Central memory CD8-positive, alpha-beta T cell (primary cell): ENCODE measurements around the gene ECSCR.

ENCODE experiments used
- ATAC-seq: fragments of 150-1000 bp; cut with Tn5 transposase; replicated peaks from 2 replicates; pipeline ENCODE4 v1.10.0; 2022; ENCODE audit warnings: mild to moderate bottlenecking, moderate FRiP score, moderate number of reproducible peaks; ENCODE audit not compliant: poor library complexity, severe bottlenecking; ENCODE audit errors: extremely low read depth
- DNase-seq, 2 donors: peaks; one replicate each; pipeline ENCODE4 v3.0.0; 2021; ENCODE audit warnings: low spot score in 2 of 2
- H3K27ac Mint-ChIP-seq: one replicate; pipeline ENCODE4 v1.8.0; 2022; ENCODE audit warnings: low read depth, mild to moderate bottlenecking, moderate library complexity, mixed read lengths
- H3K27me3 Mint-ChIP-seq: one replicate; pipeline ENCODE4 v1.8.0; 2022; ENCODE audit warnings: mixed read lengths
- H3K36me3 Mint-ChIP-seq: one replicate; pipeline ENCODE4 v1.8.0; 2022; ENCODE audit warnings: mild to moderate bottlenecking, moderate library complexity, mixed read lengths; ENCODE audit not compliant: insufficient read depth
- H3K4me1 Mint-ChIP-seq: one replicate; pipeline ENCODE4 v1.8.0; 2022; ENCODE audit warnings: mixed read lengths
- H3K4me3 Mint-ChIP-seq: one replicate; pipeline ENCODE4 v1.8.0; 2022; ENCODE audit warnings: mild to moderate bottlenecking, moderate library complexity, mixed read lengths
- H3K9me3 Mint-ChIP-seq: one replicate; pipeline ENCODE4 v1.8.0; 2022; ENCODE audit warnings: mixed read lengths

The ECSCR gene

DNA sequence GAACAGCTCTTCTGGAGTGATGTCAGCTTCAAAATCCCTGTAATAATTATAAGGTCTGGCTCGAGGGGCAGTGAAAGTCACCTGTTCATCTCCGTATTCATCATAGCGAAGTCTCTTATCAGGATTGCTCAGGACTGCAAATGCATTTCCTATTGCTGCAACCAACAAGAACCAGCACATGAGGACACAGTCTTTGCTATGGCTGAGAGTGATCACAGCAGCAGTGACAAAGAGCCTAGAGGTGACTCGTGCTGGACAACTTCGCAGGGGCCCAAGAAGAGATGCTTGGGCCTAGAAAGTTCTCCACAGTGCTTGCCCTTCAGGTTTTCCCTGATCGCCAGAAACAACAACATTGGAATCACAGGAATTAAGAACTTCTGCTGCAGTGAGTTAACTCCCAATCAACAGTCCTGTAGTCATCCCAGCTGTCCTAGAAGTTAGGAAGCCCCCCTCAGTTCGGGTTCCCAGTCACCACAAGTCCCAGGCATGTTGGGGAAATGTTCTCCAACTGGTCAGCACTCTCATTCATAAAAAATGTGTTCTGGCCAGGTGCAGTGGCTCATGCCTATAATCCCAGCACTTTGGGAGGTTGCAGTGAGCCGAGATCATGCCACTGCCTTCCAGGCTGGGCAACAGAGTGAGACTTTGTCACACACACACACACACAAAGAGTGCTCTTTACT, 36.2 kb downstream of the ECSCR start:
- DNase-seq (no peak), ATAC-seq (no peak)
- H3K27ac Mint-ChIP-seq = no peak overlapping the region

DNA sequence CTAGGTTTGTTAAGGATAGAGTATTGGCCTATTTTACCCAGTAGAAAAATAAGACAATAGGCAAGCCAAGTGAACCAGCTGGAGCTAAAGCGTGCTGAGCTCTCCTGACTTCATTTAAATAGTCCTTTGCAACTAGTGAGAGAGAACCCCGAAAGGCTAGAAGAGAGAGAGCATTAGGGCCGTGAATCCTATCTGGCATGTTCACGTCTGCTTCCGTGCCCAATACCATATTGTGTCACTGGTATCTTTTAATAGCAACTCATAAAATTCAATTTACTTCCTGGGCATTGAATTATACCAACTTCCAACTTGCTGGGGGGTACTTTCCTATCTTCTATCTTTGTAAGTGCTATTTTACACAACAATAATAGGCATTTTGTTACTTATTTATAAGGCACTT, 37.0 kb downstream of the ECSCR start:
- Mint-ChIP-seq H3K27ac (no peak overlapping the region), H3K36me3 (peaks cover 8% of the 10 kb centered on the region), H3K4me1 (peaks cover 7% of the 10 kb centered on the region), H3K4me3 (no peak overlapping the region), H3K27me3 (no peaks in the 10 kb centered on the region), H3K9me3 (no peaks in the 10 kb centered on the region)
- ATAC-seq (no peak), DNase-seq (no peak)

More for the DNA sequence above, 36.2 kb downstream of the ECSCR start:
- H3K4me1 Mint-ChIP-seq = peaks cover 7% of the 10 kb centered on the region
- H3K4me3 Mint-ChIP-seq = no peak overlapping the region
- no peaks in the 10 kb centered on the region for H3K27me3 Mint-ChIP-seq
- peaks cover 8% of the 10 kb centered on the region for H3K36me3 Mint-ChIP-seq
- H3K9me3 Mint-ChIP-seq = no peaks in the 10 kb centered on the region

GRCh38 chr5:139422307-139422893, 40.1 kb downstream of the ECSCR start:
- Mint-ChIP-seq H3K27ac (no peak overlapping the region), H3K9me3 (no peaks in the 10 kb centered on the region), H3K4me1 (peaks cover 7% of the 10 kb centered on the region), H3K27me3 (no peaks in the 10 kb centered on the region), H3K4me3 (no peak overlapping the region), H3K36me3 (peaks cover 11% of the 10 kb centered on the region)
- DNase-seq (peak in 1 of 2 donors; percentile 66), ATAC-seq (peak; percentile 91)

- Mint-ChIP-seq H3K27me3 (no peaks in the 10 kb centered on the region), H3K36me3 (peaks cover 9% of the 10 kb centered on the region), H3K27ac (no peak overlapping the region), H3K9me3 (no peaks in the 10 kb centered on the region), H3K4me1 (peaks cover 7% of the 10 kb centered on the region), H3K4me3 (no peak overlapping the region)
- DNase-seq (no peak), ATAC-seq (no peak)
Observed at GRCh38 chr5:139419226-139420192, 43.0 kb downstream of the ECSCR start.

- no peaks in the 10 kb centered on the region for H3K9me3 Mint-ChIP-seq
- no peak overlapping the region for H3K27ac Mint-ChIP-seq
- DNase-seq (no peak), ATAC-seq (no peak)
- no peaks in the 10 kb centered on the region for H3K27me3 Mint-ChIP-seq
- peaks cover 7% of the 10 kb centered on the region for H3K4me1 Mint-ChIP-seq
- no peak overlapping the region for H3K4me3 Mint-ChIP-seq
- peaks cover 5% of the 10 kb centered on the region for H3K36me3 Mint-ChIP-seq
Observed at GRCh38 chr5:139418793-139419192, 43.8 kb downstream of the ECSCR start.

GRCh38 chr5:139417214-139417613, 45.3 kb downstream of the ECSCR start:
- DNase-seq = no peak
- Mint-ChIP-seq H3K36me3 (peaks cover 5% of the 10 kb centered on the region), H3K4me3 (no peak overlapping the region), H3K27me3 (no peaks in the 10 kb centered on the region), H3K27ac (no peak overlapping the region), H3K4me1 (peaks cover 3% of the 10 kb centered on the region), H3K9me3 (no peaks in the 10 kb centered on the region)
- no peak for ATAC-seq

DNA sequence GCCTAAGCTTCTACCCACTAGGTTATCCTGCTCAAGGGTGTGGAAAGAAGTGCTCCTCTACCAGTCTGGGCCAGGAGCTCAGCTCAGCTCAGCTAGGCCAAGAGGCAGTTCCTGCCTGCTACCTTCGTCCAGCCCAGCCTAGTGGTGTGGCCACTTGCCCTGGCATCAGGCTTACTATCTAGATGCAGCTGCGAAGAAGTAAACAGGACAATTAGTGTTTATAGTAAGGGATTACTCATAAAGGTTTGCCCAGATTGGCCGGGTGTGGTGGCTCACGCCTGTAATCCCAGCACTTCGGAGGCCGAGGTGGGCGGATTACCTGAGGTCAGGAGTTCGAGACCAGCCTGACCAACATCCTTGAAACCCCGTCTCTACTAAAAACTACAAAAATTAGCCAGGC, 45.9 kb downstream of the ECSCR start:
- DNase-seq (no peak), ATAC-seq (no peak)
- H3K4me1 Mint-ChIP-seq = no peaks in the 10 kb centered on the region
- H3K36me3 Mint-ChIP-seq = peaks cover 5% of the 10 kb centered on the region
- H3K4me3 Mint-ChIP-seq = no peak overlapping the region
- no peaks in the 10 kb centered on the region for H3K9me3 Mint-ChIP-seq
- no peaks in the 10 kb centered on the region for H3K27me3 Mint-ChIP-seq
- H3K27ac Mint-ChIP-seq = no peak overlapping the region

GRCh38 chr5:139415869-139416268, 46.7 kb downstream of the ECSCR start:
- no peaks in the 10 kb centered on the region for H3K4me1 Mint-ChIP-seq
- no peak overlapping the region for H3K4me3 Mint-ChIP-seq
- no peak for ATAC-seq

GRCh38 chr5:139415221-139415861, 47.2 kb downstream of the ECSCR start:
- H3K27me3 Mint-ChIP-seq = no peaks in the 10 kb centered on the region
- ATAC-seq (no peak), DNase-seq (no peak)

More at GRCh38 chr5:139415869-139416268, 46.7 kb downstream of the ECSCR start:
- no peaks in the 10 kb centered on the region for H3K9me3 Mint-ChIP-seq
- no peak overlapping the region for H3K27ac Mint-ChIP-seq
- DNase-seq = no peak
- peaks cover 5% of the 10 kb centered on the region for H3K36me3 Mint-ChIP-seq
- H3K27me3 Mint-ChIP-seq = no peaks in the 10 kb centered on the region

DNA sequence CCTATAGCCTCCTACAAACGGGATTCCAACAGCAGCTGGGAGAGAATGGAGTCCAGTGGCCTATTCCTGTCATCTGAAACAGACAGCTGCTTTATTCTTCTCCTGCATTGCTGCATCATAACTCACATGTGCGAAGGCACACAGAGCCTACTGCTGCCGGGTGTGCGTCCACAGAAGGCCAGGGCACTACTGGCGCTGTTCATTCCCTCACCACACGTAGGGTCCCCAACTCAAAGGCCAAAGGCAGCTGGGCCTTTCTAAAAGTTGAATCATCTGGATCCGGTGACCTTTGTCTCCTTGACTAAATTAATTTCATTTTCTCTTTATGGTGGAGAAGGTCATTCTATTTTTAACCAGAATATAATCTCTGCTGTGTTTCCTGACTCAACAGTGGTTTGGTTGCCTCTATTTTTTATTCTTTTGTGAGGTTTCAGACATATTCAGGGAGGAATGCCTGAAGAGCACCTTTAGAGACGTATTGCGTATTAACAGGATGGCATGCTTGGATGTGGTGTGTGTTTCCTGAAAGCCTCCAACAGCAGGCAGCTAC, 47.9 kb downstream of the ECSCR start:
- ATAC-seq = no peak
- Mint-ChIP-seq H3K27ac (no peak overlapping the region), H3K4me3 (no peak overlapping the region)

More at GRCh38 chr5:139415221-139415861, 47.2 kb downstream of the ECSCR start:
- H3K36me3 Mint-ChIP-seq = peaks cover 5% of the 10 kb centered on the region
- H3K9me3 Mint-ChIP-seq = no peaks in the 10 kb centered on the region
- H3K4me3 Mint-ChIP-seq = no peak overlapping the region
- H3K27ac Mint-ChIP-seq = no peak overlapping the region
- no peaks in the 10 kb centered on the region for H3K4me1 Mint-ChIP-seq

GRCh38 chr5:139413963-139414362, 48.6 kb downstream of the ECSCR start:
- H3K27ac Mint-ChIP-seq = no peak overlapping the region
- H3K36me3 Mint-ChIP-seq = peaks cover 5% of the 10 kb centered on the region
- DNase-seq (no peak), ATAC-seq (no peak)
- no peaks in the 10 kb centered on the region for H3K27me3 Mint-ChIP-seq
- H3K4me3 Mint-ChIP-seq = no peak overlapping the region
- H3K9me3 Mint-ChIP-seq = no peaks in the 10 kb centered on the region
- no peaks in the 10 kb centered on the region for H3K4me1 Mint-ChIP-seq

More for the DNA sequence above, 47.9 kb downstream of the ECSCR start:
- Mint-ChIP-seq H3K36me3 (peaks cover 5% of the 10 kb centered on the region), H3K9me3 (no peaks in the 10 kb centered on the region), H3K27me3 (no peaks in the 10 kb centered on the region), H3K4me1 (no peaks in the 10 kb centered on the region)
- no peak for DNase-seq

DNA sequence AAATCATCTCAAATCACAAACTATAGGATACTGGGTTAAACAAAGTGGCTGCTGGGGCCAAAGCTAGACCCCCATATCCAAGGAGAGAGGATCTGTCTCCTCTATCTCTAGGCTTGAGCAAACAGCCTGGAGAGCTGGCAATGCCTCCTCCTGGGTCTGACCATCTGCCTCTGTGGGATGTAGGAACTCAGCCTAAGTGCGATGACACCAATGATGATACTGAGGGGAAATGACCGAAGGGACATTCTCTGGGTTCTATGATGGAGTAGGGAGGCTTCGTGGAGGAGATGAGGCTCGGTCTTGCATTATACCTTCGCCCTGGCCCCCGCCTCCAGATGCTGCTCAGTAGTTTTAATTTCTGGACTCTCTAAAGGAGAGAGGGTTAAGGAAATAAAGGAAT, 49.4 kb downstream of the ECSCR start:
- ATAC-seq (no peak), DNase-seq (no peak)
- Mint-ChIP-seq H3K36me3 (no peaks in the 10 kb centered on the region), H3K27me3 (no peaks in the 10 kb centered on the region), H3K4me1 (no peaks in the 10 kb centered on the region), H3K27ac (no peak overlapping the region), H3K9me3 (no peaks in the 10 kb centered on the region), H3K4me3 (no peak overlapping the region)
